B cell (primary cell): ENCODE data around the gene LYPD3. TPM values are rescaled to one million over a fixed set of nuclear protein-coding genes. Genes with fewer than 3 reads are reported as not detected.

Experiments
- ATAC-seq: fragments of 200-7000 bp; cut with Tn5 transposase; one replicate; pipeline ENCODE4 v1.10.0; 2021; ENCODE audit warnings: low read depth, mild to moderate bottlenecking, moderate number of reproducible peaks, moderate library complexity
- CTCF ChIA-PET: fragments of 350-600 bp; sonication (Branson Sonifier 250); formaldehyde crosslinking; loops from one replicate; lab custom pipeline; 2021; ENCODE audit warnings: antibody characterized with exemption, inconsistent platforms; lab: Charles Lee
- POLR2A ChIA-PET: fragments of 350-600 bp; sonication (Branson Sonifier 250); formaldehyde crosslinking; loops from one replicate; lab custom pipeline; 2021; ENCODE audit warnings: antibody characterized with exemption; lab: Charles Lee
- DNase-seq: peaks from one replicate; pipeline ENCODE4 v3.0.0; 2013
- H2AFZ ChIP-seq: 2 replicates; pipeline ENCODE4 v1.6.1; 2012; ENCODE audit warnings: mild to moderate bottlenecking, low read depth, low read length; ENCODE audit not compliant: insufficient read depth, poor library complexity, severe bottlenecking
- H3K27ac ChIP-seq, 2 donors: 1 replicate in 1 of 2; 2 replicates in 1 of 2; pipeline ENCODE4 v1.5.1; 2012 to 2013; ENCODE audit warnings: low read length in 2 of 2, mild to moderate bottlenecking in 2 of 2, moderate library complexity in 1 of 2
- H3K27me3 ChIP-seq, 4 experiments: fragments of 200-600 bp in 1 of 4; sonication (generic) in 1 of 4; replicated peaks in 1 of 4; 1 replicate in 2 of 4; 2 replicates in 2 of 4; pipeline versions ENCODE4 v1.6.1 to v1.7.0; 2013 to 2016; ENCODE audit warnings: low read length in 3 of 4, mild to moderate bottlenecking in 2 of 4, mixed read lengths in 1 of 4, moderate library complexity in 1 of 4; ENCODE audit not compliant: insufficient read depth in 4 of 4, control insufficient read depth in 3 of 4; ENCODE audit errors: control extremely low read depth in 1 of 4
- H3K36me3 ChIP-seq, 2 experiments: replicated peaks in 1 of 2; 1 replicate in 1 of 2; 2 replicates in 1 of 2; pipeline versions ENCODE4 v1.6.1 to v1.7.1; 2013; ENCODE audit warnings: low read length in 1 of 2; ENCODE audit not compliant: insufficient read depth in 2 of 2, control insufficient read depth in 1 of 2; ENCODE audit errors: control extremely low read depth in 1 of 2, extremely low read depth in 1 of 2
- H3K4me1 ChIP-seq, 2 donors: fragments of 200-600 bp in 1 of 2; sonication (generic) in 1 of 2; 1 replicate in 1 of 2; 2 replicates in 1 of 2; pipeline versions ENCODE4 v1.5.1 to v1.6.1; 2013 to 2017; ENCODE audit warnings: low read length in 2 of 2; ENCODE audit not compliant: control insufficient read depth in 2 of 2, insufficient read depth in 2 of 2
- H3K4me2 ChIP-seq: replicated peaks from 2 replicates; pipeline ENCODE3; 2012; ENCODE audit warnings: mild to moderate bottlenecking, low read depth, low read length; ENCODE audit not compliant: poor library complexity, severe bottlenecking
- H3K4me3 ChIP-seq, 5 experiments: fragments of 200-600 bp in 1 of 5; sonication (generic) in 1 of 5; 1 replicate in 3 of 5; 2 replicates in 2 of 5; pipeline versions ENCODE4 v1.5.1 to v1.7.0; 2011 to 2016; ENCODE audit warnings: low read length in 4 of 5, mild to moderate bottlenecking in 4 of 5, low read depth in 2 of 5, control low read depth in 1 of 5, moderate library complexity in 1 of 5; ENCODE audit not compliant: insufficient read depth in 1 of 5; ENCODE audit errors: control extremely low read depth in 1 of 5, extremely low read depth in 1 of 5
- H3K79me2 ChIP-seq: fragments of 200-600 bp; sonication (generic); one replicate; pipeline ENCODE4 v1.6.0; 2016; ENCODE audit warnings: low read length; ENCODE audit not compliant: control insufficient read depth, insufficient read depth
- H3K9ac ChIP-seq: fragments of 200-600 bp; sonication (generic); 2 replicates; pipeline ENCODE4 v1.6.1; 2017; ENCODE audit warnings: mild to moderate bottlenecking, low read length, moderate library complexity
- H3K9me3 ChIP-seq, 3 donors: one replicate each; pipeline versions ENCODE4 v1.6.1 to v1.7.1; 2013; ENCODE audit warnings: low read length in 2 of 3; ENCODE audit not compliant: control insufficient read depth in 2 of 3, insufficient read depth in 1 of 3; ENCODE audit errors: control extremely low read depth in 1 of 3
- H4K20me1 ChIP-seq: 2 replicates; pipeline ENCODE4 v1.6.0; 2012; ENCODE audit warnings: mild to moderate bottlenecking, low read length; ENCODE audit not compliant: insufficient read depth, control insufficient read depth, poor library complexity, severe bottlenecking
- H3K27ac Mint-ChIP-seq: one replicate; pipeline ENCODE4 v1.8.0; 2021; ENCODE audit warnings: mixed read lengths
- H3K27me3 Mint-ChIP-seq: one replicate; pipeline ENCODE4 v1.8.0; 2021; ENCODE audit warnings: mixed read lengths
- H3K4me1 Mint-ChIP-seq: one replicate; pipeline ENCODE4 v1.8.0; 2021; ENCODE audit warnings: mixed read lengths
- H3K4me3 Mint-ChIP-seq: one replicate; pipeline ENCODE4 v1.8.0; 2021; ENCODE audit warnings: mixed read lengths
- H3K9me3 Mint-ChIP-seq: one replicate; pipeline ENCODE4 v1.8.0; 2022; ENCODE audit warnings: mixed read lengths; ENCODE audit not compliant: insufficient read depth
- CTCF ChIP-seq: fragments of 200-600 bp; IDR thresholded peaks from one replicate; pipeline ENCODE4 v1.8.0; 2022; ENCODE audit warnings: antibody characterized with exemption, mild to moderate bottlenecking
- EZH2 ChIP-seq: IDR thresholded peaks from 2 replicates; pipeline ENCODE4 v1.6.1; 2012; ENCODE audit warnings: borderline replicate concordance, low read depth, mild to moderate bottlenecking, moderate library complexity, low read length; ENCODE audit not compliant: insufficient read depth, poor library complexity, severe bottlenecking
- WGBS: methylation state at CpG from one replicate; pipeline ENCODE4 v1.1.5; 2013; ENCODE audit warnings: missing lambda C conversion rate; ENCODE audit not compliant: insufficient coverage; 5-methylcytosine and 5-hydroxymethylcytosine counted together
- intact Hi-C: fragments of 100-400 bp; cut with micrococcal nuclease; formaldehyde crosslinking; loops from one replicate; pipeline ENCODE4 v1.10.0; 2022
- polyA plus RNA-seq: library from polyadenylated mRNA; depleted of rRNA; stranded (reverse); fragments of >200 nt; gene quantifications from 2 replicates; pipeline ENCODE4 v1.2.3, GENCODE V29; 2012
- total RNA-seq, 2 donors: library from RNA; stranded (reverse); fragments of 120-200 nt in 1 of 2; gene quantifications; 1 replicate in 1 of 2; 2 replicates in 1 of 2; pipeline versions ENCODE4 v1.2.3 to v1.2.4, GENCODE V29; 2013 to 2022

Gene LYPD3
- total and polyA plus RNA-seq, 2 donors (not counting 1 experiment from before 2014, with no cell fraction given): 0.27 to 2.2 TPM

GRCh38 chr19:43422689-43423066 lies 42.7 kb downstream of the LYPD3 start:
- ChIA-PET CTCF (interaction anchor here (1.8 kb wide), 1 partner anchor 9 kb away, joined by 5 read pairs; no protein-coding TSS in a partner anchor), POLR2A (no interaction called here)
- Histone ChIP-seq H3K9ac (no peak overlapping the region), H3K4me1 (peaks cover 0 to 4% of the 10 kb centered on the region in 2 donors), H3K9me3 (no peaks in the 10 kb centered on the region), H3K36me3 (no peaks in the 10 kb centered on the region), H2AFZ (no peak overlapping the region), H3K27ac (no peak overlapping the region), H4K20me1 (no peaks in the 10 kb centered on the region), H3K79me2 (no peaks in the 10 kb centered on the region), H3K4me2 (no peak overlapping the region), H3K27me3 (peaks cover 0 to 4% (median 0%) of the 10 kb centered on the region in 4 experiments), H3K4me3 (no peak overlapping the region)
- H3K4me3 Mint-ChIP-seq: no peak overlapping the region
- H3K9me3 Mint-ChIP-seq: no peaks in the 10 kb centered on the region
- no peak overlapping the region for H3K27ac Mint-ChIP-seq
- no peak for DNase-seq
- no peak for TF ChIP-seq CTCF
- TF ChIP-seq EZH2: no peak
- no peak for ATAC-seq
- no CpG with 5 or more reads among the region's 1 CpG for WGBS
- intact Hi-C loops: no loop called here
- H3K4me1 Mint-ChIP-seq: peaks cover 5% of the 10 kb centered on the region
- peaks cover 24% of the 10 kb centered on the region for H3K27me3 Mint-ChIP-seq

GRCh38 chr19:43422000-43422688 lies 43.3 kb downstream of the LYPD3 start:
- no peak for DNase-seq
- no peaks in the 10 kb centered on the region for H3K9me3 Mint-ChIP-seq
- H4K20me1 ChIP-seq: no peaks in the 10 kb centered on the region
- TF ChIP-seq EZH2 (no peak), CTCF (no peak)
- no CpG with 5 or more reads among the region's 2 CpGs for WGBS
- H3K79me2 ChIP-seq: no peaks in the 10 kb centered on the region
- no peaks in the 10 kb centered on the region for H3K9me3 ChIP-seq
- H3K27ac ChIP-seq: no peak overlapping the region
- ATAC-seq: no peak
- peaks cover 0 to 4% (median 0%) of the 10 kb centered on the region in 4 experiments for H3K27me3 ChIP-seq
- intact Hi-C loops: no loop called here
- H2AFZ ChIP-seq: no peak overlapping the region
- no peak overlapping the region for H3K27ac Mint-ChIP-seq
- peaks cover 24% of the 10 kb centered on the region for H3K27me3 Mint-ChIP-seq
- H3K4me3 ChIP-seq: no peak overlapping the region
- peaks cover 0 to 4% of the 10 kb centered on the region in 2 donors for H3K4me1 ChIP-seq
- H3K4me2 ChIP-seq: no peak overlapping the region
- CTCF ChIA-PET: no interaction called here
- H3K4me3 Mint-ChIP-seq: no peak overlapping the region
- no peaks in the 10 kb centered on the region for H3K36me3 ChIP-seq
- no peak overlapping the region for H3K9ac ChIP-seq
- POLR2A ChIA-PET: no interaction called here
- H3K4me1 Mint-ChIP-seq: peaks cover 5% of the 10 kb centered on the region
